Upper lobe of left lung (tissue), 4 donors: ENCODE results near the gene SHISAL1.

Experiments
- CTCF ChIP-seq, 6 experiments: fragments of 450-650 bp in 4 of 6; fragments of 200-600 bp in 2 of 6; sonication (generic) in 2 of 6; IDR thresholded peaks; one replicate each; pipeline ENCODE4 v1.5.1; 2016 to 2019; ENCODE audit warnings: antibody characterized with exemption in 6 of 6
- EP300 ChIP-seq, 4 donors: sonication (generic); formaldehyde crosslinking; IDR thresholded peaks; one replicate each; pipeline ENCODE4 v1.5.1; 2017; ENCODE audit warnings: antibody characterized with exemption in 4 of 4, control low read depth in 2 of 4
- POLR2A ChIP-seq, 4 donors: fragments of 450-650 bp; IDR thresholded peaks; one replicate each; pipeline ENCODE4 v1.5.1; 2016 to 2017; ENCODE audit warnings: antibody characterized with exemption in 4 of 4, mild to moderate bottlenecking in 2 of 4

GRCh38 chr22:44347080-44347479 is 34.3 kb upstream of the SHISAL1 start:
- no peak for TF ChIP-seq CTCF (IDR thresholded peaks at IDR 0.05)
- TF ChIP-seq POLR2A (IDR thresholded peaks at IDR 0.05) = no peak
- no peak for TF ChIP-seq EP300 (IDR thresholded peaks at IDR 0.05)
